GM13976 (cell line): ENCODE data around the gene TBC1D5.
"Not testable (repeated sequence)": the region's sequence is repeated elsewhere in the genome, so short reads cannot be mapped to it uniquely, and the experiment has no call there.

Experiments
- DNase-seq: peaks from one replicate; pipeline ENCODE4 v3.0.0; 2012; ENCODE audit warnings: low spot score
- in situ Hi-C: fragments of 300-500 bp; cut with MboI; formaldehyde crosslinking; loops from one replicate; pipeline ENCODE4 v1.12.0; 2022; ENCODE audit warnings: low sequenced_read_pairs, mixed read lengths, inconsistent platforms; ENCODE audit not compliant: unreplicated experiment
- TF ChIP-seq, protein P1 (sequence below): IDR thresholded peaks from 2 replicates; pipeline ENCODE4 v1.5.1; 2012; ENCODE audit warnings: borderline replicate concordance, mild to moderate bottlenecking; ENCODE audit not compliant: insufficient read depth; ENCODE audit errors: extremely low read depth, missing control alignments, control extremely low read depth

TBC1D5 gene

DNA sequence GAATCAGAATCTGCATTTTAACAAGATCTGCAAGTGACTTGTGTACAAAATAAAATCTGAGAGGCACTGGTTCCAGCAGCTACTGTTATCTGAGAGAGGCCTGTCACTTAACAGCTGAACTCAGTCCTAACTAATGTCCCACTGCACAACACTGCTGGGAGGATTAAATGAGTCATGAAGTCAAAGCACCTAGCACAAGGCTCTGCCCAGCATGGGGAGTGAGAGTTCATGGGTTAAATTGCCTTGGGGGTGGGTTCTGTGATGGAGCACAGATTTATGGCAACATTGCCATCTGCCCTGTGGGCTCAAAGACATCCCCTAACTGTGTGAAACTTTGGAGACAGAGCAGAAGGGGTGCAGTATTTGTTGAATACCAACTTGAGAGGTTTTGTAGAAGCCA is 606.7 kb downstream of the TBC1D5 start:
- TF ChIP-seq, protein P1, sequence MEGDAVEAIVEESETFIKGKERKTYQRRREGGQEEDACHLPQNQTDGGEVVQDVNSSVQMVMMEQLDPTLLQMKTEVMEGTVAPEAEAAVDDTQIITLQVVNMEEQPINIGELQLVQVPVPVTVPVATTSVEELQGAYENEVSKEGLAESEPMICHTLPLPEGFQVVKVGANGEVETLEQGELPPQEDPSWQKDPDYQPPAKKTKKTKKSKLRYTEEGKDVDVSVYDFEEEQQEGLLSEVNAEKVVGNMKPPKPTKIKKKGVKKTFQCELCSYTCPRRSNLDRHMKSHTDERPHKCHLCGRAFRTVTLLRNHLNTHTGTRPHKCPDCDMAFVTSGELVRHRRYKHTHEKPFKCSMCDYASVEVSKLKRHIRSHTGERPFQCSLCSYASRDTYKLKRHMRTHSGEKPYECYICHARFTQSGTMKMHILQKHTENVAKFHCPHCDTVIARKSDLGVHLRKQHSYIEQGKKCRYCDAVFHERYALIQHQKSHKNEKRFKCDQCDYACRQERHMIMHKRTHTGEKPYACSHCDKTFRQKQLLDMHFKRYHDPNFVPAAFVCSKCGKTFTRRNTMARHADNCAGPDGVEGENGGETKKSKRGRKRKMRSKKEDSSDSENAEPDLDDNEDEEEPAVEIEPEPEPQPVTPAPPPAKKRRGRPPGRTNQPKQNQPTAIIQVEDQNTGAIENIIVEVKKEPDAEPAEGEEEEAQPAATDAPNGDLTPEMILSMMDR = no peak
- in situ Hi-C loops = no loop called here
- no peak for DNase-seq

DNA sequence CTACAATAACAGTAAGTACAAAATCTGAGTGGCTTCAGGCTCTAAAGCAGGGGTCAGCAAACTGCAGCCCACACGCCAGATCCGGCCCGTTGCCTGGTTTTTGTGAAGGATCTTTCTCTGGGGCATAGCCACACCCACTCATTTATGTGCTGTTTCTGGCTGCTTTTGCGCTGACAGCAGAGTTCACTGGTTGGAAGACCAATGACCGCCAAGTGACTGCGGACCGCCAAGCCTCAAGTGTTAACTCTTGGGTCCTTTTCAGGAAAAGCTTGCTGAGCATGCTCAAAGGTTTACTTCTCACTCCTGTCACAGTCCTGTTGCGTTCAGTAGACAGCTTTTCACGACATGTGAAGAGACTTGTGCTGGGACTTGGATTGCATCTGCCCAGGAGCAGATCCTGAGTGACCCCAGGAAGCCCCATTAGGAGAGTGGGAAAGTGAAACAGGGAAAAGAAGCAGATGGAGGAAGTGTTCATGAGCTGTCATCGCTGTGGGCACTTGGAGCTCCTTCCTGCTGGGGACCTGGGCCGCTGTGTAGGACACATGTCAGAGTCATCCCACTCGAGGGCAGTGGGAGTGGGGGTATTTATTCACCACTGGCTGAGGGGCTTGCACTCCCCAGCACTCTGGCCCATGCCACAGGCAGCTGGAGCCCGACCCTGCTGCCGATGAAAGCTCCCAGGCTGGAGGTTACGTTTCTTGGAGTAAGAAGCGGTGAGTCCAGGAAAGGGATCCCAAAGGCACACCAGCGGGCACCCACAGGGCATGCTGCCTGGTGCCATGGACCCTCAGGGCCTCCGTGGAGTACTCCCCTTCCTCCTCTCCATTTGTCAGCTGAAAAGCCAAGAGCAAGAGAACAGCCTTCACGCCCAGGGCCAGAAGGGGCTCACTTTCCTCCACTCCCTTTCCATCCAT is 608.5 kb downstream of the TBC1D5 start:
- in situ Hi-C loops = no loop called here
- TF ChIP-seq, protein P1 = no peak
- DNase-seq = no peak

DNA sequence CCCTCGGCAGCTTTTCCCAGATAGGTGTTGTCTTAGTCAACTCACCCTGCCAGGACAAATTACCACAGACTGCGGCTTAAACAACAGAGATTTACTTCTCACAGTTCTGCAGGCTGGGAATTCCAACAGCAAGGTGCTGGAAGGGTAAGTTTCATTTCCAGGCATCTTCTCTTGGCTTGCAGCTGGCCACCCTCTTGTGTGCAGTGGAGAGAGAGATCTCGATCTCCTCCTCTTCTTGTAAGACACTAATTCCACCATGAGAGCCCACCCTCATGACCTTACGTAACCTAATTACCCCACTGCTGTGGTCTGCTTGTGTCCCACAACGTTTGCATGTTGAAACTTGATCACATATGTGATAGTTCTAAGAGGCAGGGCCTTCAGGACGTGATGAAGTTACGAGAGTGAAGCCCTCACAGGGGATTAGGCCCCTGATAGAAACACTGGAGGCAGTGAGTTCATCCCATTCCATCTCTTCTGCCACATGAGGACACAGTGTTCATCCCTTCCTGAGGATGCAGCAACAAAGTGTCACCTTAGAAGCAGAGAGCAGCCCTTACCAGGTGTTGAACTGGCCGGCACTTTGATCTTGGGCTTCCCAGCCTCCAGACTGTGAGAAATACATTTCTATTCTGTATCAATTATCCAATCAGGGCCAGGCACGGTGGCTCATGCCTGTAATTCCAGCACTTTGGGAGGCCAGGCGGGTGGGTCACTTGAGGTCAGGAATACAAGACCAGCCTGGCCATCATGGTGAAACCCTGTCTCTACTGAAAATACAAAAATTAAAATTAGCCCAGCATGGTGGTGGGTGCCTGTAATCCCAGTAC is 609.9 kb downstream of the TBC1D5 start:
- DNase-seq = no peak
- TF ChIP-seq, protein P1 = no peak
- in situ Hi-C loops = no loop called here

DNA sequence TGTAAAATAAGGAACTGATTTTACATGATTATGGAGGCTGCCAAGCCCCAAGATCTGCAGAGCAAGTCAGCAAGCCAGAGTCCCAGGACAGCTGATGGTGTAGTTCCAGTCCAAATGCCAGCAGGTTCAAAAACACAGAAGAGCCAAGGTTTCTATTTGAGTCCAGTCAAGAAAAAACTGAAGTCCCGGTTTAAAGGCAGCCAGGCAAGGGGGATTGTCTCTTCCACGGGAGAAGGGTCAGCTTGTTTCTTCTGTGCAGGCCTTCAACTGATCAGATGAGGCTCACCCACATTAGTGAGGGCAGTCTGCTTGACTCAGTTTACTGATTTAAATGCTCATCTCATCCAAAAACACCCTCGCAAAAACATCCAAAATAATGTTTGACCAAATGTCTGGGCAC is 611.5 kb downstream of the TBC1D5 start:
- in situ Hi-C loops = no loop called here
- no peak for DNase-seq
- TF ChIP-seq, protein P1 = no peak

DNA sequence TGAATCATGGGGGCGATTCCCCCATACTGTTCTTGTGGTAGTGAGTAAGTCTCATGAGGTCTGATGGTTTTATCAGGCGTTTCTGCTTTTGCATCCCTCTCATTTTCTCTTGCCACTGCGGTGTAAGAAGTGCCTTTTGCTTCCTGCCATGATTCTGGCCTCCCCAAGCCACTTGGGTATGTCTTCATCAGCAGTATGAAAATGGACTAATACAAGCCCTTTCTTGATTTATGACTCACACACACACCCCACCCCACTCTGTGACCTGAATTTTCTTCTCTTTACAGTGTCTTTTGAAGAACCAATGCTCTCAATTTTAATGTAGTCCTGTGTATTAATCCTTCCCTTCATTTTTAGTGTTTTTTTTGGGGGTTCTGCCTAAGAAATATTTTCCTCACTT is 612.9 kb downstream of the TBC1D5 start:
- no peak for DNase-seq
- in situ Hi-C loops = no loop called here
- TF ChIP-seq, protein P1 = no peak

DNA sequence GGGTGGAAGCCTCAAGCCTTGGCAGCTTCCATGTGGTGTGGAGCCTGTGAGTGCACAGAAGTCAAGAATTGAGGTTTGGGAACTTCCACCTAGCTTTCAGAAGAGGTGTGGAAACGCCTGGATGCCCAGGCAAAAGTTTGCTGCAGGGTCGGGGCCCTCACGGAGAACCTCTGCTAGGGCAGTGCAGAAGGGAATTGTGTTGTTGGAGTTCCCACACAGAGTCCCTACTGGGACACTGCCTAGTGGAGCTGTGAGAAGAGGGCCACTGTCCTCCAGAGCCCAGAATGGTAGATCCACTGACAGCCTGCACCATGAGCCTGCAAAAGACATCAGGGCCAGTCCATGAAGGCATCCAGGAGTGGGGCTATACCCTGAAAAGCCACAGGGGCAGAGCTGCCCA is 613.8 kb downstream of the TBC1D5 start:
- DNase-seq, in situ Hi-C loops: not testable (repeated sequence)
